Measurements from ENCODE around the gene IL1RN.

Gene IL1RN

DNA sequence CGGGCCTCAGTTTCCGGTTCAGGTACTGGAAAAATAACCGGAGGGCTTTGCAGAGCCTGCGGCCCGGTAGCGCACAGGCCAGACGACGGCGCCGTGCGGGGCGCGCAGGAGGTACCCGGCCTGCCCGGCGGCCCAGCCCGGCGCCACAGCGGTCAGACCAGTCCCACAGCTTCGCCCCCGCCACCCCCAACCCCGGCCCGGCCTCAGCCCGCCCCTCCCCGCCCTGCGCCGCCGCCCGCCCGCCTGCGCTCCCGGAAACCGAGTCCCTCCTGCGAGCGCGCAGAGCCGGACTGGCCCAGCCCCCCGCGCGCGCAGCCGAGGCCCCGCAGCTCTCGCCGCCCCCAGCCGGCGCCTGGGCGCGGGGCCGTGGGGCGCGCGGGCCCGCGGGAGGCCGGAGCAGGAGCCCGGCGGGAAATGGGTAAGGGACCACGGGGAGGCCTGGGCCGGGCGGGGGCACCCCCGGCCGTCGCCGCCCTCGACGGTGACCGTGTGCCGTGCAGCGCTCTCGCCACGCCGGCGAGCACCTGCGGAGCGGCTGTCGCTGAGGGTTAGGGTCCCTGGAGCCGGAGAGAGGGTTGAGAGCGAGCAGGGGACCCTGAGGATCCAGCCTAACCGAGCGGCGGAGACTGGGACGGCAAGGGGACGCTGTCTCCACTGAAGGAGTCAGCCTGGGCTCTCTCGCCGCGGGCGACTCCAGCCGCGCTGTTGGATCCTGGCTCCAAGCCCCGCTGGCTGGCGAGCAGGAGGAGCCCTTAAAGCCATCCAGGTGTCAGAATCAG is 29.9 kb downstream of the IL1RN start:
- DNase-seq = no peak

GRCh38 chr2:113157897-113158753 is 30.7 kb downstream of the IL1RN start:
- DNase-seq = no peak

GRCh38 chr2:113158884-113159553 is 31.6 kb downstream of the IL1RN start:
- DNase-seq = no peak

DNA sequence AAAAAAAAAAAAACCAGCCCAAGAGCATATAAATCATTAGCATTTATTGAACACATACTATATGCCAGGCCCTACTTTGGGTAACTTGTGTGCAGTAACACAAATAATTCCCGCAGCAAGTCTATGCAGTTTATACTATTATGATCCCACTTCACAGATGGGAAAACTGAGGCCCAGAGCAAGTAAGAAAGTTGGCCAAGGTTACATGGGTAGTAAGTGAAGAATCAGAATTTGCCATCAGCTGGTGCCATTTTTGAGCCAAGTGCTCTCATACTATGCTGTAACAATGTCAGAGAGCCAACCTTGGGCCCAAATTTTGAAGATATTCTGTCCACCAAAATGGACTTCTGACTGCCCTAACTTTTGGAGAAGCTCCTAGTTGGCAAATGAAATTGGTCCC is 32.9 kb downstream of the IL1RN start:
- no peak for DNase-seq

DNA sequence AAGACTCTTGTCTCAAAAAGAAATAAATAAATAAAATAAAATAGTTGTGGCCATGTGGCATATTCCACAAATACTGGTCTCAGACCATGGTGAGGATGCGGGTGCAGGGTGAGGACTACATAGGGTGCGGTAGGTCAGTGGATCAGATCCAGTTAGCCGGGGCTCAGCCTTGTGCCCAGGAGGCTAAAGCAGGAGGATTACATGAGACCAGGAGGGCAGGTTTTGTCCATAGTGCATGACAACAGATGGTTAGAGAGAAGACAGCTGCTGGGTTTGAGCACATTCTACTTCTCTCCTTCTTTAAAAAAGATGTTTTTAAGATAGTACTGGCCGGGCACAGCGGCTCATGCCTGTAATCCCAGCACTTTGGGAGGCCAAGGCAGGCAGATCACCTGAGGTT is 33.6 kb downstream of the IL1RN start:
- no peak for DNase-seq

GRCh38 chr2:113162173-113162572 is 34.8 kb downstream of the IL1RN start:
- no peak for DNase-seq

GRCh38 chr2:113162869-113163268 is 35.5 kb downstream of the IL1RN start:
- DNase-seq = no peak

GRCh38 chr2:113164215-113164929 is 37.0 kb downstream of the IL1RN start:
- DNase-seq = peak; percentile 18

- no peak for DNase-seq
Observed at GRCh38 chr2:113164930-113165585, 37.7 kb downstream of the IL1RN start.

- DNase-seq = no peak
Observed at GRCh38 chr2:113166187-113166645, 38.8 kb downstream of the IL1RN start.

DNA sequence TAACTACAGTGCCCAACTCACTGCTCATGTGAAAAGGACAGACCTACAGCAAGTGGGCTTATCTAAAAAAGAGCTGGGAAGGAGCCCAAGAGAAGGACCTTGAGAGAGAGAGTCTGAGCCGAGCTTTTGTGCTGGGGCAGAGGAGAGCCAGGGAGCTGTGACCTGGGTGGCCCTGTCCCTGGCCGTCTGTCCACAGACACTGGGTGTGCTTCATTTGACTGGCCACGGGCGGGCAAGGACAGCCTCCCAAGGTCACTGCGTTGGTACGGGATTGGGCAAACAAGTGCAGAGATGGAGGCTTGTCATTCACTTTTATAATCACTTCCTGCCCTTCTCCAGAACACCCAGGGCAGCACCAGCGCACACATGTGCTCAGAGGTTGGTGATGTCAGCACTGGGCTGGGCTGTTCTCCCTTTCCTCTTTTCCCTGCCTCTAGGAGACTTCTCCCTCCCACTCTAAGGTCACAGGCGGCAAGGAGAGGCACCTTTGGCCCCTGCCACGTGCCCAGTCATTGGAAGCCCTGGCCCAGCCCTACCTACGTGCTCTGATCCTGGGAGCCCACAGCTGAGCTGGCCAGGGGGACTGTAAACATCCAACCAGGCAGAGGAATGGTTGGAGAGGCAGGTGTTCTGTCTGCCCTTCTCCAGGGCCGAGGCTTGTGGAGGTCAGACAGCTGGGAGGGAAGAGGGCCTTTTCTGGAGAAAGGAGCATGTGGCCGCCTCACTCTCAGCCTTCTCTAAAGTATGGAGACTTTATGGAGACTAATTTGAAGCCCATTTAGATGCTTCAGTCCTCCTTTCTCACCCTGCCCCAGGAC is 39.9 kb downstream of the IL1RN start:
- DNase-seq = no peak

DNA sequence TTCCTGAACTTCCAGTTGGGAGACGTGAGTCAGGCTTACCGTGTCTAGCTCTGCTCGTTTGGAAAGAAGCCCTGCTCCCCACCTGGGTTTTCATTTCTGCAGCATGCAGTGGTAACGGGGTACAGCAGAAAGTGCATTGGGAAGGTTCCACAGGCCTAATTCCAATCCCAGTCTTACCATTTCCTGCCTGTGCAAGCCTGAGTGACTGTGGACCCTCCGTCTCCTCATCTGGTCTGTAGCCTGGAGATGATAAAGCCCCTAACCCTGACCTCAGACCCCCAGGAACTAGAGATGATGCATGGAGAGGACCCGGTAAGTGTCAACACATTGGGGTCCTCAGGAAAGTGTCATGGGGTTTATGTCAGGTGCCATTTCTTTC is 40.6 kb downstream of the IL1RN start:
- no peak for DNase-seq

DNA sequence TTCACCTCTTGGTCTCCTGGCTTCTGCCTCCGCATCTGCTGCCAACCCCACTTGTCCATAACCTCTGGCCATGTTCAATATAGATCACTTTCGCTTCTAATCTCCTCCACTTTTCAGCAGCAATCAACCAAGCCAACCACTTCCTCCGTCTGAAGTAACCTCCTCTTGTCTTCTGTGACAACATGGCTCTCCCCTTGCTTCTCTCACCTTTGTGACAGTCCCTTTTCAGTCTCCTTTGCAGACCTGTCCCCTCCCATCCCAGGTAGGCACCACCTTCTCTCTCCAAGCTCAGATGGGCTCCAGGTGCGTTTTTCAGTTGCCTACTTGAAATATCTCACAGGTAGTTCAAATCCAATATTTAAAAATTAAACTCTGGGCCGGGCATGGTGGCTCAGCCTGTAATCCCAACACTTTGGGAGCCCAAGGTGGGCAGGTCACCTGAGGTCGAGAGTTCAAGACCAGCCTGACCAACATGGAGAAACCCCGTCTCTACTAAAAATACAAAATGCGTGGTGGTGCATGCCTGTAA is 41.7 kb downstream of the IL1RN start:
- no peak for DNase-seq

DNA sequence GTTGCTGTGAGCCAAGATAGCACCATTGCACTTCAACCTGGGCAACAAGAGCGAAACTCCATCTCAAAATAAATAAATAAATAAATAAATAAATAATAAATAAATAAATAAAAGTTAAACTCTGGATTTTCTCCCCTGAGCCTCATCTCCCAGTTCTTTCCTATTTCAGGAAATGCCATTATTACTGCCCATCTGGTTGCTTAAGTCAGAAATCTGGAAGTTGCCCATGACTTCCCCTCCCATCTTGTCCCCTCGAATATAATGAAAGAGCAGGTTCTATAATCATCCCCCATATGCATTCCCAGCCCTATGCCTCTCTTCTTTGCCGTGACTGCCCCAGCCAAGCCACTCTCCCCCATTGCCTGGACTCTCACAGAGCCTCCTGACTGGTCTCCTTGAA is 42.2 kb downstream of the IL1RN start:
- DNase-seq = no peak

GRCh38 chr2:113171334-113172075 is 44.1 kb downstream of the IL1RN start:
- no peak for DNase-seq

DNA sequence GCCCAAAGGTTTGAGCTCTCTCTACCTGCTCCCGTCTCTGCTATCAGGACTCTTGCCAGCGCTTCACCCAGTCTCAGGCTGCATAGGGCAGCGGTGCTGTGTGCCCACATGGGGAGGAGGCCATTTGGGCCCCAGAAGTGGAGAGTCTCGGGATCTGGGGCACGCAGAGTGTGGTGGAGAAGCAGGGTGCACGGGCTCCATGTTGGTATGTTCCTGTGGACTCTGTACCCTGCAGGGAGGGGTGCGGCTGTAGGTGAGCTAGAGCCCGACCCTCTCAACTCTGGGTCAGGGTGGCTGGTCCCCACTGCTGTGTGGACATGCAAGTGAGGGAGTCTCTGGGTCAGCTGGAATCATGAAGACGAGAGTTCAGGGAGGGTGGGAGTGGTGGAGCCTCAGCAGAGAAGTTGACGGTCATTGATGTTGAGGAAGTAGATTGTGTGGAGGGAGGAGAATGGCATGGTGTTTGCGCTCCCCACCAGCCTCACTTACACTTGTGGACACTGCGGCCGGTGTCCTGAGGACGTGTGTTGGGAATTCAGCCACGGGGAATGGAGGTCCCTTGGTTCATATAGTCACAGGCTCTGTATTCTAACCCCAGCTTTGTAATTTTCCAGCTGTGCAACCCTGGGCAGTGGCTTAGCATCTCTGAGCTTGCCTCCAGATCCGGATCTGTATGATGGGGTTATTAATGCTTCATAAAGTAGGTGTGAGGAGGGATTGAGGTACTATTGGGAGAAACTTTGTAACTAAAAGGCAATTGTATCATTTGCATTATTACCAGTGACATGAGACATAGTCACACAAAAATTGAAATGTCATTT is 45.5 kb downstream of the IL1RN start:
- DNase-seq = no peak

DNA sequence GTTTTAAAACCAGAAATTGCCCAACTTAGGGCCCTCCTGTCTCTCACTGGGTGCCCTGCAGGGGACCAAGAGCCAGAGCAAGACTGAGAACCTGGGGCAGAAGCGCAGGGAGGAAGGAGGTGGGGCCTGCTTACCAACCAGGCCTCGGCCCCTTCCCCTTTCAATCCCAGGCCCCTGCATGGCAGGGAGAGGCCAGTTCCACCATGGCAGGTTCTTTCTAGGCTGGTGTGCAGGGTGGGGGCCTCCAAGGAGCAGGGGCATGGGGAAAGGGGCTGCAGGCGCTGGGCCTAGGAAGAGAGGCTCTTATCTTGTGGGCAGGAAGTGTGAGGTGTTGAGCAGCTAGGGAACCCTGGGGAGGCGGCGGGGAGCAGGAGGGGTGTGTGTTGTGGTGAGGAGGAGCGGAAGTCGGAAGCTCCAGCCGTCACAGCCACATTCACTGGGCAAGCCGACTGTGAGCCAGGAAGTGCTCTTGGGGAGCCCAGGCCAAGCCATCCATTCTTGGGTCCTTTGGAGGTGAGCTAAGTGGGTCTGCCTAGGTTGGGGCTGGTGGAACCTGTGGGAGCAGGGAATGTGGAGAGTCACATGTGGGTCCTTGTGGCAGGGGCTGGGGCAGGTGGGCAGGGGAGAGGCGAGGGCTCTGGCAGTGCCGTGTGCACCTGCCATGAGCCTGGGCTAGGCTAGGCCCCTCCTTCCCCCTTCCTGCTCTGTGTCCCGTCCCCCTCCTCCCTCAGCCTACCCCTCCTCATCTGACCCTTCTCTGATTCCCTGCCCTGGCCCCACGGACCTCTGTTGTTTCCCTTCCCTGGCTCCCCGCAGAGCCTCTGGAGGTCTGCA is 46.4 kb downstream of the IL1RN start, which contains the start of gene PSD4:
PSD4 (plus strand) TSS at position 430 of the 834 bp plus-strand sequence. CDS start 8,486 bp downstream, outside the sequence.
- DNase-seq = no peak

DNA sequence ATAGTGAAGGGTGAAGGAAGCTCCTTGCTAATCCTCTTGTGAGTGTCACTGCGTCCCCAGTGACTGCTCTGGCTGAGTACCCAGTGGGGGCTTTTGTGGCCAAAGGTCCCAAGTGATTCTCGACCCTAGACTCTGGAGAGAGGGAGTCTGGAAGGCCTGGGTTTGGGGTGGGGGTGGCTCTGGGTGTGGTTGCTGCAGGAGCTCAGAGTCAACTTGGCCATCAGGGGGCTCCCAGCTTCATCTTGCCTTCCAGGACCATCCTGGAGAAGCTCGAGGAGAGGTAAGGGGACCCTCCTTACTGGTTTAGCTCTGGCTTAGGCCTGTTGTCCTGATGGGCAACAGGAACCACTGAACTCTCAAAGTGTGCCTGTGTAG is 47.0 kb downstream of the IL1RN start:
- no peak for DNase-seq

Data from NCI-H1694 treated with DMSO at 0.1 percent for 48 hours (cell line).